OCI-LY7 (cell line): ENCODE results near the gene KIAA0513. TPM values are rescaled to one million over a fixed set of nuclear protein-coding genes. Genes with fewer than 3 reads are reported as not detected.
A peak's percentile ranks its signal among the peaks of the same experiment; 100 is the strongest.

Experiments used
- BruUV-seq: library from RNA; stranded (reverse); fragments of 400-500 nt; replicated peaks from 2 replicates; lab custom pipeline; 2021; lab: Mats Ljungman, UMichigan
- CTCF ChIA-PET: fragments of 300-600 bp; sonication (Branson Sonifier 250); formaldehyde crosslinking; loops from one replicate; lab custom pipeline; 2022; ENCODE audit warnings: antibody characterized with exemption; ENCODE audit not compliant: unreplicated experiment; lab: Charles Lee
- POLR2A ChIA-PET: fragments of 300-600 bp; sonication (Branson Sonifier 250); formaldehyde crosslinking; loops from one replicate; lab custom pipeline; 2022; ENCODE audit warnings: antibody characterized with exemption; lab: Charles Lee
- DNase-seq: peaks from one replicate; pipeline ENCODE4 v3.0.0-alpha.2; 2015; ENCODE audit warnings: low spot score
- H2AFZ ChIP-seq: fragments of 200-600 bp; sonication (generic), shearing (Covaris generic); 2 replicates; pipeline ENCODE4 v1.6.1; 2014; ENCODE audit warnings: mild to moderate bottlenecking, antibody characterized with exemption, low read length, moderate library complexity
- H3K27ac ChIP-seq: fragments of 200-600 bp; sonication (generic); 2 replicates; pipeline ENCODE4 v1.5.1; 2014; ENCODE audit warnings: mixed run types, low read depth, mild to moderate bottlenecking, moderate library complexity, low read length, inconsistent platforms; ENCODE audit not compliant: poor library complexity, severe bottlenecking
- H3K36me3 ChIP-seq: fragments of 200-600 bp; sonication (generic); 2 replicates; pipeline ENCODE4 v1.6.1; 2014; ENCODE audit warnings: mild to moderate bottlenecking, antibody characterized with exemption, low read length, moderate library complexity, mixed read lengths; ENCODE audit not compliant: insufficient read depth
- H3K4me1 ChIP-seq: fragments of 200-600 bp; sonication (generic); 2 replicates; pipeline ENCODE4 v1.5.1; 2014; ENCODE audit warnings: mild to moderate bottlenecking, low read length; ENCODE audit not compliant: insufficient read depth, poor library complexity, severe bottlenecking
- H3K4me2 ChIP-seq: fragments of 200-600 bp; sonication (generic); 2 replicates; pipeline ENCODE4 v1.6.1; 2014; ENCODE audit warnings: mild to moderate bottlenecking, low read length
- H3K4me3 ChIP-seq: fragments of 200-600 bp; sonication (generic); 2 replicates; pipeline ENCODE4 v1.5.1; 2014; ENCODE audit warnings: mild to moderate bottlenecking, low read depth, low read length; ENCODE audit not compliant: poor library complexity, severe bottlenecking
- H3K79me2 ChIP-seq: fragments of 200-600 bp; sonication (generic); 2 replicates; pipeline ENCODE4 v1.6.1; 2016; ENCODE audit warnings: low read depth, mild to moderate bottlenecking, low read length, moderate library complexity, mixed read lengths; ENCODE audit not compliant: insufficient read depth
- H3K9me2 ChIP-seq: fragments of 200-600 bp; sonication (generic); 2 replicates; pipeline ENCODE4 v1.6.1; 2016; ENCODE audit warnings: mild to moderate bottlenecking, low read length, mixed read lengths; ENCODE audit not compliant: insufficient read depth
- H3K9me3 ChIP-seq: fragments of 200-600 bp; sonication (generic); 2 replicates; pipeline ENCODE4 v1.6.1; 2014; ENCODE audit warnings: mild to moderate bottlenecking, mixed run types, low read length, mixed read lengths
- H4K20me1 ChIP-seq: fragments of 200-600 bp; sonication (generic); 2 replicates; pipeline ENCODE4 v1.6.1; 2014; ENCODE audit warnings: mild to moderate bottlenecking, antibody characterized with exemption, low read length, moderate library complexity, mixed read lengths; ENCODE audit not compliant: insufficient read depth
- EZH2phosphoT487 ChIP-seq: fragments of 200-600 bp; sonication (generic); IDR thresholded peaks from 2 replicates; pipeline ENCODE4 v1.6.1; 2018; ENCODE audit warnings: low read depth, borderline replicate concordance, mild to moderate bottlenecking, mixed run types, antibody characterized with exemption, low read length, moderate library complexity, mixed read lengths
- intact Hi-C: fragments of 100-400 bp; cut with micrococcal nuclease; formaldehyde crosslinking; loops from one replicate; pipeline ENCODE4 v1.10.0; 2022; ENCODE audit not compliant: unreplicated experiment
- total RNA-seq, 2 experiments: library from RNA; depleted of rRNA in 1 of 2; stranded (reverse); fragments of >200 nt in 1 of 2; shearing (Covaris generic) in 1 of 2; gene quantifications; 2 replicates each; pipeline ENCODE4 v1.2.3, GENCODE V29; 2014 to 2022
- TF ChIP-seq, protein P1 (sequence below): fragments of 200-600 bp; sonication (generic); conservative IDR thresholded peaks from 2 replicates; pipeline ENCODE4 v1.5.1; 2014; ENCODE audit warnings: mild to moderate bottlenecking, antibody characterized with exemption, low read length, moderate library complexity, mixed read lengths

Gene KIAA0513
- total RNA-seq, 2 experiments from 2014 or later = 0.88 to 4.8 TPM

DNA sequence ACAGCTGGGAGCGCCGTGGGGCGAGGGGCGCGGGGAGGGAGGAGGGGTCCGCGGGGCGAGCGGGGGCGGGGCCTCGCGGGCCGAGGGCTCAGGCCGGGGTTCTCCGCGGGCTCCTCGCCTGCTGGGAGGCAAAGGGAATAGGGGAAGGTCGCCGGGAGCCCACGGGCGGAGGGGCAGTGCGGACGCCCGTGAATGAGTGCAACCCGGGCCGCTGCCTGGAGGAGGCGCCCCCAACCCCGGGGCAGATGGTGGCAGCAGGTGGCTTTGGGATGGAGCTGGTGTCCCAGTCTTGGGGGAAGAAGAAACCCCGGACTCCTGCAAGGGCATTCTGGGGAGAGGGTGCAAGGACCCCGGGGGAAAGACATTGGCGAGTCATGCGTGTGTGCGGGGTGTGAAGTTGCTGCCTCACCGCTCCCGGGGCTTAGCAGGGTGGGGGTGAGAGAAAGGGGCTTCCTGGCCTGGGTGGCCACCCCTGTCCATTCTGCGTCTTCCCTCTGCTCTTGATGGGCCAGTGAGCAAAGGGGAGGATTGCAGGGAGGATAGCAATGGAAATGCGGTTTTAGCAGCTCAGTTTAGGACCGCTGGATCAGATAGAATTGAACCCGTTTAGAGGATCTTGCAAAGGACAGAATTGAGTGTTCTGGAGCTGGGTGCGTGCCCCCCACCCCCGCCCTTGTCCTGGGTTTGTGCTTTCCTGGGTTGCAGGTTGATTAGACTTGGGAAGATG is 526 bp downstream of the KIAA0513 start:
- CTCF ChIA-PET = no interaction called here
- Histone ChIP-seq H3K4me2 (peak overlapping the region; percentile 84), H3K79me2 (no peaks in the 10 kb centered on the region), H3K4me1 (peaks cover 13% of the 10 kb centered on the region), H2AFZ (peak overlapping the region; percentile 67), H3K36me3 (no peaks in the 10 kb centered on the region), H4K20me1 (no peaks in the 10 kb centered on the region), H3K9me2 (no peaks in the 10 kb centered on the region), H3K27ac (no peak overlapping the region), H3K4me3 (peak overlapping the region; percentile 74), H3K9me3 (no peaks in the 10 kb centered on the region)
- POLR2A ChIA-PET = interaction anchor here (0.7 to 2.6 kb wide), 5 partner anchors 8 to 1017 kb away, joined by 3 to 25 read pairs (median 4); partner anchors contain the start of gene ZDHHC7
- peak; percentile 15 for DNase-seq
- no TSS peak for BruUV-seq
- intact Hi-C loops = loop anchor here (1.0 kb wide), 1 partner anchor 58 kb away; no protein-coding TSS in a partner anchor
- TF ChIP-seq, protein P1, sequence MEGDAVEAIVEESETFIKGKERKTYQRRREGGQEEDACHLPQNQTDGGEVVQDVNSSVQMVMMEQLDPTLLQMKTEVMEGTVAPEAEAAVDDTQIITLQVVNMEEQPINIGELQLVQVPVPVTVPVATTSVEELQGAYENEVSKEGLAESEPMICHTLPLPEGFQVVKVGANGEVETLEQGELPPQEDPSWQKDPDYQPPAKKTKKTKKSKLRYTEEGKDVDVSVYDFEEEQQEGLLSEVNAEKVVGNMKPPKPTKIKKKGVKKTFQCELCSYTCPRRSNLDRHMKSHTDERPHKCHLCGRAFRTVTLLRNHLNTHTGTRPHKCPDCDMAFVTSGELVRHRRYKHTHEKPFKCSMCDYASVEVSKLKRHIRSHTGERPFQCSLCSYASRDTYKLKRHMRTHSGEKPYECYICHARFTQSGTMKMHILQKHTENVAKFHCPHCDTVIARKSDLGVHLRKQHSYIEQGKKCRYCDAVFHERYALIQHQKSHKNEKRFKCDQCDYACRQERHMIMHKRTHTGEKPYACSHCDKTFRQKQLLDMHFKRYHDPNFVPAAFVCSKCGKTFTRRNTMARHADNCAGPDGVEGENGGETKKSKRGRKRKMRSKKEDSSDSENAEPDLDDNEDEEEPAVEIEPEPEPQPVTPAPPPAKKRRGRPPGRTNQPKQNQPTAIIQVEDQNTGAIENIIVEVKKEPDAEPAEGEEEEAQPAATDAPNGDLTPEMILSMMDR = peak; percentile 47
- no peak for TF ChIP-seq EZH2phosphoT487

DNA sequence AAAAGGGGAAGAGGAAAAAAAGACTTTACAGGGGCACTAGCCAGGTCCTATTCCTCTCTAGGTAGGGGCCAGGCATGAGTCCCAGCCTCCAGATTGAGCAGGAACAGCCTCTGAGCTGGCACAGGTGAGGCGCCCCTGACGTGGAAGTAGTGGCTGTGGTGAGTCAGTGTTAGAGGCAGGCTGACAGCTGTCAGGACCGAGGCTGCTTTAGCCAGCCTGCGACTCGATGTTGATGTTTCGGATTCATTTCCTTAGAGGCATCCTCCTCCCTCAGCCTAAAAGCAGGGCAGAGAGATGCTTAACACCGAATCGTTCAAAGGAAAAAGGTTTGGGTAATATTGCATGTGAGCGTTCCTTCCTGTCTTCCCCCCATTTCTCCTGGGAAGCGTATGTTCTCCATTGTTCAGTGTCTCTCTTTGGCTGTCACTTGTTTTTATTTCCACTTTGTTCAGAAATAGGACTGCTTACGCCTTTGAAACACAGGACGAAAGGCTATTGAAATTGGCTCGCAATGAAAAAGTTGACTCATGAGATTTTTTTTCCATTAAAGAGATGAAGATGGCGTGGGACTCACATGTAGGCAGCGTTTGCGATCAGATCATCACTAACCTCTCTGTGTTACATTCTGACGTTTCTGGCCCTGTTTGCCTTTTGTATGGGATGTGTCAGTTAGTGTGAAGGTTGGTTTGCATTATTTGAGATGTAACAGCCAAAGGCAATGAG is 1.3 kb downstream of the KIAA0513 start:
- Histone ChIP-seq H3K79me2 (no peaks in the 10 kb centered on the region), H3K27ac (no peak overlapping the region), H3K4me2 (peak overlapping the region; percentile 84), H2AFZ (no peak overlapping the region), H4K20me1 (no peaks in the 10 kb centered on the region), H3K36me3 (no peaks in the 10 kb centered on the region), H3K4me1 (peaks cover 13% of the 10 kb centered on the region), H3K4me3 (no peak overlapping the region), H3K9me3 (no peaks in the 10 kb centered on the region), H3K9me2 (no peaks in the 10 kb centered on the region)
- no TSS peak for BruUV-seq
- no peak for TF ChIP-seq EZH2phosphoT487
- TF ChIP-seq, protein P1 = no peak
- POLR2A ChIA-PET = no interaction called here
- no peak for DNase-seq
- CTCF ChIA-PET = no interaction called here
- intact Hi-C loops = no loop called here
